Mucosa of descending colon (tissue), 3 donors: ENCODE data around the gene PAFAH2. TPM values are rescaled to one million over a fixed set of nuclear protein-coding genes. Genes with fewer than 3 reads are reported as not detected.

ENCODE experiments used
- ATAC-seq: fragments of 200-7000 bp; cut with Tn5 transposase; one replicate; pipeline ENCODE4 v1.9.1; 2020; ENCODE audit warnings: mild to moderate bottlenecking, moderate library complexity
- DNase-seq, 3 donors: peaks; one replicate each; pipeline ENCODE4 v3.0.0-alpha.2; 2020
- H3K36me3 ChIP-seq: fragments of 200-600 bp; one replicate; pipeline ENCODE4 v1.8.0; 2021; ENCODE audit warnings: low read depth, mild to moderate bottlenecking
- H3K4me1 ChIP-seq: fragments of 200-600 bp; one replicate; pipeline ENCODE4 v1.8.0; 2021; ENCODE audit warnings: low read depth, mild to moderate bottlenecking
- H3K4me3 ChIP-seq: fragments of 200-600 bp; one replicate; pipeline ENCODE4 v1.8.0; 2021; ENCODE audit warnings: mild to moderate bottlenecking
- H3K9me3 ChIP-seq: fragments of 200-600 bp; one replicate; pipeline ENCODE4 v1.8.0; 2021; ENCODE audit warnings: mild to moderate bottlenecking
- intact Hi-C, 2 donors: fragments of 100-400 bp; cut with DNase I in 1 of 2; cut with micrococcal nuclease in 1 of 2; formaldehyde crosslinking; loops; one replicate each; pipeline versions ENCODE4 v1.11.0 to v1.11.1; 2022; cut with DNase I, micrococcal nuclease
- total RNA-seq, 3 donors: library from RNA; stranded (reverse); fragmentation: NEBNext Ultra II Directional in 2 of 3; extraction: Animal tissue kit (Norgen Biotek cat#: 25700) in 2 of 3; gene quantifications; one replicate each; pipeline versions ENCODE4 v1.2.1 to v1.2.4, GENCODE V29; 2021 to 2023
- TF ChIP-seq, protein P1 (sequence below): fragments of 200-600 bp; IDR thresholded peaks from one replicate; pipeline ENCODE4 v1.8.0; 2022; ENCODE audit warnings: antibody characterized with exemption, mild to moderate bottlenecking
- donor health status: DM: no; HTN: no; CAD: no; lungs with moderate emphysema.
- donor health status: DM: no; HTN: no; CAD: no.
- donor health status: DM: no; HTN: yes; CAD: no.

The PAFAH2 gene
- total RNA-seq, 3 donors from 2014 or later, result 25.8 to 51.8 (median 38.0) TPM

DNA sequence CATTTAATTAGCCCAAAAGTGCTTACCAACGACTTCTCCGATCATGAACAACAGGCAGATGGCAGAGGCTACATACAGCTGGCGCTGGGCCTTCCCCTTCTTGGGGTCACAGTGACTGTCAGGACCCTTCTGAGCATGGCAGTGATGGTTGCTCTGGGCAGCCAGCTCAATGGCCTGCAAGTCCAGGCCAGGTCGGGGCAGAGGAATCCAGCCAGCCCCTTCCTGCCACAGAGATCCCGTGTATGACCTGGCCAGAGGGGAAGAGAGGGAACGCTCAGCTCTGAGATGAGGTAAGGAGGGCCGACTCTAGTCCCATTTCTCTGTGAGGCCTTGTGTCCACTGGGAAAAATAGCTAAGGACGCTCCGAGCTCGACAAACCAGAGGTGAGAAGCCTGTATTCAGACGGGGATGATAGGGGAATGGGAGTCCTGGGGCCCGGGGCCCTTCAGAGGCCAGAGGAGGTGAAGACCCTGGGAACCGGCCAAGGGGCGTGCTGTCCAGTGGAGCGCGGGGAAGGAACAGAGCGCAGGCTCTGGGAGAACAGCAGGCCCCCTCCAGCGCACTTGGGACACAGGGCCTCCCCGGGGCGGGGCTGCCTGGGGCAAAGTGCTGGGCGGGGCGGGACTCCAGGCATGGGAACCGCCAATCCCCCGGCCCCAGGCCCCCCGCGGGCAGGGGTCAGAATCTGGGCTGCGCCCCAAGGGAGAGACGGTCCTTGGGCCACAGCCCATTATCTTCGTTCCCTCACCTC lies 47.3 kb upstream of the PAFAH2 start:
- TF ChIP-seq, protein P1, sequence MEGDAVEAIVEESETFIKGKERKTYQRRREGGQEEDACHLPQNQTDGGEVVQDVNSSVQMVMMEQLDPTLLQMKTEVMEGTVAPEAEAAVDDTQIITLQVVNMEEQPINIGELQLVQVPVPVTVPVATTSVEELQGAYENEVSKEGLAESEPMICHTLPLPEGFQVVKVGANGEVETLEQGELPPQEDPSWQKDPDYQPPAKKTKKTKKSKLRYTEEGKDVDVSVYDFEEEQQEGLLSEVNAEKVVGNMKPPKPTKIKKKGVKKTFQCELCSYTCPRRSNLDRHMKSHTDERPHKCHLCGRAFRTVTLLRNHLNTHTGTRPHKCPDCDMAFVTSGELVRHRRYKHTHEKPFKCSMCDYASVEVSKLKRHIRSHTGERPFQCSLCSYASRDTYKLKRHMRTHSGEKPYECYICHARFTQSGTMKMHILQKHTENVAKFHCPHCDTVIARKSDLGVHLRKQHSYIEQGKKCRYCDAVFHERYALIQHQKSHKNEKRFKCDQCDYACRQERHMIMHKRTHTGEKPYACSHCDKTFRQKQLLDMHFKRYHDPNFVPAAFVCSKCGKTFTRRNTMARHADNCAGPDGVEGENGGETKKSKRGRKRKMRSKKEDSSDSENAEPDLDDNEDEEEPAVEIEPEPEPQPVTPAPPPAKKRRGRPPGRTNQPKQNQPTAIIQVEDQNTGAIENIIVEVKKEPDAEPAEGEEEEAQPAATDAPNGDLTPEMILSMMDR, result no peak
- H3K4me3 ChIP-seq, result no peak overlapping the region
- DNase-seq (peak in 1 of 3 donors; percentile 42), ATAC-seq (peak; percentile 4)
- intact Hi-C loops, result no loop called here
- no peaks in the 10 kb centered on the region for H3K36me3 ChIP-seq
- no peaks in the 10 kb centered on the region for H3K9me3 ChIP-seq
- H3K4me1 ChIP-seq, result peaks cover 20% of the 10 kb centered on the region

DNA sequence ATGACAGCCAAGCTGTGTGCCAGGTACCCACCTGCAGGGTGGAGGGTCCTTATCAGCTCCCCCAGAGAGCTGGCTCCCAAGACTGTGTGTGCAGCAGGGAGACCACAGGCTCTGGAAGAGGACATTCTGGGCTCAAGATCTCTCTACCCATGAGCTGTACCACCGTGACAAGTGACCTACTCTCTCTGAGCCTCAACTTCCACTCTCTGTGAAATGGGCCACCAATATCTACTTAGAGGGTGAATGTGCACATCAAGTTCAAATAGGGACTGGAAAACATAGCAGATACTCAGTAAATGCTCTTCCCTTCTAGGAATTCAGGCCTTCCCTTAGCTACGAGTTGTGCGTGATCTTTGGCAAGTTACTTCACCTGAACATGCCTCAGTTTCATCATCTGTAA lies 46.6 kb upstream of the PAFAH2 start:
- Histone ChIP-seq H3K4me1 (peaks cover 18% of the 10 kb centered on the region), H3K4me3 (no peak overlapping the region), H3K36me3 (no peaks in the 10 kb centered on the region), H3K9me3 (no peaks in the 10 kb centered on the region)
- ATAC-seq, result no peak
- no peak for DNase-seq
- TF ChIP-seq, protein P1, result no peak
- intact Hi-C loops, result no loop called here

DNA sequence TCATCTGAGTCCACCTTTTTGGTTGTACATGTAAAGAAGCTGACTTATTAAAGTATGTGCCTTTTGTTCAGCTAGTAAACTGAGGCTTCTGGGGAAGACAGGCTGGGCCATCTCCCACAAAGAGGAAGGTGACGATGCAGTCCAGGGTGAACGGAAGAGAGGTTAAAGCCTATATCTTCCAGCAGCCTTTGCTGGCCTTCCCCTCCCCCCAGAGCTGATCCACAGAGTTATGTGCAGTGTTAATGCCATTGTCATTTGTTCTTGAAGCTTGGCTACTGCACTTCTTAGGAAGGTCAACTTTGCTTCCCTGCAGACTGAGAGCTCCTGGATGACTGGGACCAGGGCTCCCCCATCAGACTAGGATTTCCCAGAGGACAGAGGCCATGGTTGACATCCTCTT lies 45.9 kb upstream of the PAFAH2 start:
- H3K4me3 ChIP-seq, result no peak overlapping the region
- ATAC-seq, result no peak
- peaks cover 14% of the 10 kb centered on the region for H3K4me1 ChIP-seq
- intact Hi-C loops, result no loop called here
- H3K36me3 ChIP-seq, result no peaks in the 10 kb centered on the region
- TF ChIP-seq, protein P1, result no peak
- DNase-seq, result no peak
- H3K9me3 ChIP-seq, result no peaks in the 10 kb centered on the region

DNA sequence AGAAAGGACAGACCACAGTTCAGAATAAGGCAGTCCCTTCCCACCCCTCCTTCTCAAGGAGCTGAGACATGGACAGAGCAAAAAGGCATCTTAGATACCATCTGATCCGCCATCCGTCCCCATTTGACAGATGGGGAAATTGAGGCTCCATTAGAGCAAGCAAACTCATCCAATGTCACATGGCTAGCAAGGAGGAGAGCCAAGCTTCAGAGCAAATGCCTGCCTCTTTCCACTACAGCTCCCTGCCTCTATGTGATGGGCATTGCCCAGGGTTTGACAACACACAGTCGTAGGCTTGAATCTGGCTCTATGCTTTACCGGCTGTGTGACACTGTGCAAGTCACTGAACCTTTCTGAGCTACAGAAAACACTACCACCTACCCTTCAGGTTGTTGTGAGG lies 44.1 kb upstream of the PAFAH2 start:
- intact Hi-C loops, result no loop called here
- DNase-seq, result no peak
- ATAC-seq, result no peak
- Histone ChIP-seq H3K4me3 (no peak overlapping the region), H3K4me1 (peaks cover 14% of the 10 kb centered on the region), H3K9me3 (no peaks in the 10 kb centered on the region), H3K36me3 (no peaks in the 10 kb centered on the region)
- TF ChIP-seq, protein P1, result no peak

DNA sequence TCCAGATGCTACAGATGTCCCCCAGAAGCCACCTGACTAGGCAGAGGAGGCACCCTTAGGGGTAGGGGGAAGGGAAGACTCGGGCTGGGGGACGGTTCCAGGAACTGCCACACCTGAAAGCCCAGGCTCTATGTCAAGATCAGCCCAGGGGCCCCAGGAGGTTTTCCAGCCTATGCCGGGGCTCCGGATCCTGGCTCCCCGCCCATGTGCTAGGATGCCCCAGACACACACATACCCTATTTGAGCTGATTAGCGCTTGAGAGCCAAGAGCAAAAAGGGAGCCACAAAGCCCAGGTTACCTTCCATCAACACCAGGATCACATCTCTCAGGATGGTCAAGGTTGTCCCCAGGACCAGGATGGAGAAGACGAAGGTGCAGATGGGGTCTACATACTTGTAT lies 43.5 kb upstream of the PAFAH2 start:
- ATAC-seq (no peak), DNase-seq (no peak)
- intact Hi-C loops, result no loop called here
- TF ChIP-seq, protein P1, result no peak
- Histone ChIP-seq H3K9me3 (no peaks in the 10 kb centered on the region), H3K4me1 (peaks cover 12% of the 10 kb centered on the region), H3K4me3 (no peak overlapping the region), H3K36me3 (no peaks in the 10 kb centered on the region)
